Prostate gland (tissue), 2 donors: ENCODE results near the gene IL17A. TPM values are rescaled to one million over a fixed set of nuclear protein-coding genes. Genes with fewer than 3 reads are reported as not detected.
A peak's percentile ranks its signal among the peaks of the same experiment; 100 is the strongest.

ENCODE experiments used
- DNase-seq: peaks from one replicate; pipeline ENCODE4 v3.0.0-alpha.2; 2019; ENCODE audit warnings: low spot score
- H3K27ac ChIP-seq, 2 donors: fragments of 200-600 bp; sonication (generic); 2 replicates each; pipeline ENCODE4 v1.5.1; 2017 to 2019
- H3K27me3 ChIP-seq: fragments of 200-600 bp; sonication (generic); replicated peaks from 2 replicates; pipeline ENCODE4 v1.5.1; 2019; ENCODE audit not compliant: insufficient read depth
- H3K36me3 ChIP-seq, 2 donors: fragments of 200-600 bp; sonication (generic); 1 replicate in 1 of 2; 2 replicates in 1 of 2; pipeline versions ENCODE4 v1.5.1 to v1.8.1; 2017 to 2019
- H3K4me1 ChIP-seq: fragments of 200-600 bp; sonication (generic); replicated peaks from 2 replicates; pipeline ENCODE4 v1.5.1; 2019
- H3K4me3 ChIP-seq, 2 donors: fragments of 200-600 bp; sonication (generic); 2 replicates each; pipeline ENCODE4 v1.5.1; 2017 to 2019
- H3K9me3 ChIP-seq: fragments of 200-600 bp; sonication (generic); 2 replicates; pipeline ENCODE4 v1.5.1; 2017
- POLR2A ChIP-seq: fragments of 450-650 bp; IDR thresholded peaks from one replicate; pipeline ENCODE4 v1.6.1; 2016; ENCODE audit warnings: antibody characterized with exemption, mild to moderate bottlenecking
- POLR2AphosphoS5 ChIP-seq: sonication (generic); formaldehyde crosslinking; IDR thresholded peaks from one replicate; pipeline ENCODE4 v1.6.1; 2017; ENCODE audit warnings: antibody characterized with exemption
- WGBS: methylation state at CpG from one replicate; pipeline ENCODE4 v1.1.5; 2018; 5-methylcytosine and 5-hydroxymethylcytosine counted together
- intact Hi-C: fragments of 100-400 bp; cut with DNase I; formaldehyde crosslinking; loops from one replicate; pipeline ENCODE4 v1.14.2; 2022
- total RNA-seq, 2 donors: library from RNA; depleted of rRNA; stranded (reverse); fragments of >200 nt; gene quantifications; one replicate each; pipeline ENCODE4 v1.1.0, GENCODE V29; 2016
- TF ChIP-seq, protein P1 (sequence below), 4 experiments: fragments of 200-600 bp in 2 of 4; fragments of 450-650 bp in 2 of 4; sonication (generic) in 2 of 4; IDR thresholded peaks; 1 replicate in 3 of 4; 2 replicates in 1 of 4; pipeline ENCODE4 v1.5.1; 2016 to 2019; ENCODE audit warnings: antibody characterized with exemption in 4 of 4, mild to moderate bottlenecking in 2 of 4, moderate library complexity in 2 of 4

The IL17A gene
- total RNA-seq, 2 donors from 2014 or later: not detected

- no peaks in the 10 kb centered on the region for H3K36me3 ChIP-seq
- no peaks in the 10 kb centered on the region for H3K27me3 ChIP-seq
- H3K4me1 ChIP-seq: no peaks in the 10 kb centered on the region
- TF ChIP-seq POLR2A: no peak
- TF ChIP-seq, protein P1, sequence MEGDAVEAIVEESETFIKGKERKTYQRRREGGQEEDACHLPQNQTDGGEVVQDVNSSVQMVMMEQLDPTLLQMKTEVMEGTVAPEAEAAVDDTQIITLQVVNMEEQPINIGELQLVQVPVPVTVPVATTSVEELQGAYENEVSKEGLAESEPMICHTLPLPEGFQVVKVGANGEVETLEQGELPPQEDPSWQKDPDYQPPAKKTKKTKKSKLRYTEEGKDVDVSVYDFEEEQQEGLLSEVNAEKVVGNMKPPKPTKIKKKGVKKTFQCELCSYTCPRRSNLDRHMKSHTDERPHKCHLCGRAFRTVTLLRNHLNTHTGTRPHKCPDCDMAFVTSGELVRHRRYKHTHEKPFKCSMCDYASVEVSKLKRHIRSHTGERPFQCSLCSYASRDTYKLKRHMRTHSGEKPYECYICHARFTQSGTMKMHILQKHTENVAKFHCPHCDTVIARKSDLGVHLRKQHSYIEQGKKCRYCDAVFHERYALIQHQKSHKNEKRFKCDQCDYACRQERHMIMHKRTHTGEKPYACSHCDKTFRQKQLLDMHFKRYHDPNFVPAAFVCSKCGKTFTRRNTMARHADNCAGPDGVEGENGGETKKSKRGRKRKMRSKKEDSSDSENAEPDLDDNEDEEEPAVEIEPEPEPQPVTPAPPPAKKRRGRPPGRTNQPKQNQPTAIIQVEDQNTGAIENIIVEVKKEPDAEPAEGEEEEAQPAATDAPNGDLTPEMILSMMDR (IDR thresholded peaks at IDR 0.05): no peak
- TF ChIP-seq POLR2AphosphoS5: no peak
- WGBS: 58% methylated on average over 7 of the region's 7 CpGs
- no peak for DNase-seq
- intact Hi-C loops: no loop called here
- H3K9me3 ChIP-seq: no peaks in the 10 kb centered on the region
- no peak overlapping the region for H3K27ac ChIP-seq
- H3K4me3 ChIP-seq: no peak overlapping the region
These were observed 28.8 kb upstream of the IL17A start for GRCh38 chr6:52157301-52157941.

- intact Hi-C loops: loop anchor here (10.0 kb wide), 1 partner anchor 104 kb away; no protein-coding TSS in a partner anchor
- H3K27me3 ChIP-seq: peaks cover 6% of the 10 kb centered on the region
- DNase-seq: no peak
- H3K36me3 ChIP-seq: no peaks in the 10 kb centered on the region
- no peaks in the 10 kb centered on the region for H3K4me1 ChIP-seq
- 59% methylated on average over 4 of the region's 4 CpGs for WGBS
- TF ChIP-seq POLR2AphosphoS5 (no peak), POLR2A (no peak)
- TF ChIP-seq, protein P1 (IDR thresholded peaks at IDR 0.05): no peak
- no peak overlapping the region for H3K4me3 ChIP-seq
- no peak overlapping the region for H3K27ac ChIP-seq
- H3K9me3 ChIP-seq: no peaks in the 10 kb centered on the region
These were observed 25.6 kb upstream of the IL17A start for GRCh38 chr6:52160472-52161104.

GRCh38 chr6:52161689-52162438 lies 24.3 kb upstream of the IL17A start:
- intact Hi-C loops: loop anchor here (10.0 kb wide), 1 partner anchor 103 kb away; no protein-coding TSS in a partner anchor
- WGBS: 84% methylated on average over 3 of the region's 3 CpGs
- H3K9me3 ChIP-seq: no peaks in the 10 kb centered on the region
- no peaks in the 10 kb centered on the region for H3K4me1 ChIP-seq
- H3K36me3 ChIP-seq: no peaks in the 10 kb centered on the region
- peaks cover 6% of the 10 kb centered on the region for H3K27me3 ChIP-seq
- no peak for DNase-seq
- TF ChIP-seq POLR2A: no peak
- TF ChIP-seq, protein P1 (IDR thresholded peaks at IDR 0.05): no peak
- H3K4me3 ChIP-seq: no peak overlapping the region
- H3K27ac ChIP-seq: no peak overlapping the region

DNA sequence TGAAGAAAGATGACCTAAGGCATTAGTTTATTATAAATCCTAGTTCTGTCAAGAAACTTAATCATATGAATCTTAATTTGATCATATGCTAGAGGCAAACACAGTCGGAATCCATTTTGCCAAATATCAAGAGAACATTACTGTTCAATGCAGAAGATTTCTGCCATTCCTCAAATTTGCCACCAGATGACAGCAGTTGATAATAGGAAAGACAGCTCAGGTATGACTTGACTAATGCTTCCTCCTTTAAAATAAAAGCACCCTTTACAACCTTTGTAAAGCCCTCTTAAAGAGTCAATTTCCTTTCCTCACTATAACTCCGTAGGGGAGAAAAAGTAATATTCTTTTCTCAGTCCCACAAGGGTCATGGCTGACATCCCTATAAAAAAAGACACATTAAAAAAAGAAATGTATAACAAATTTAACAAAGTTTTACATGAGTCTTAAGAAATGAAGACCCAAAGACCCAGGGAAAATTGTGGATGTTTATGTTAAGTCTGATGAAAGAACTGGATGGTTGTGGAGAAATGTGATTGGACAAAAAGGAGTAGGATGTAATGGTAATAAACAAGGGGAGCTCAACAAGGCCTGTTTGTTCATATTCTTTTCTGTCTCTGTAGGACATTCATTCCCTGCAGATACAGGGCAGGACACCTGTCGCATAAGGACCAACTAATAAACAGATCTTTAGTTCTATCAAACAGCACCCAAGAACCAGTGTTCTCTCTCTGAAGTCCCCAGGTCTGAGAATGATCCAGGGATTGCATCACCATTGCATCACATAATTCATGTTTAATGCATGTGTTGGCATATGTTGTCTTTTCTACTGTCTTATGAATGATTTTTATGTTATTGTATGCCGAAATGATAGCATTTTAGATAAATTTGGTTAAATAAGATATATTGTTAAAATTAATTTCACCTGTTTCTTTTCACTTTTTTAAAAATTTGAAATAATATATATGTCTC lies 23.0 kb upstream of the IL17A start:
- Histone ChIP-seq H3K9me3 (no peaks in the 10 kb centered on the region), H3K27ac (no peak overlapping the region), H3K4me1 (no peaks in the 10 kb centered on the region), H3K4me3 (no peak overlapping the region), H3K27me3 (peaks cover 6% of the 10 kb centered on the region), H3K36me3 (no peaks in the 10 kb centered on the region)
- DNase-seq: no peak
- TF ChIP-seq, protein P1 (IDR thresholded peaks at IDR 0.05): peak in 3 of 4 experiments; percentile 30 to 67 (median 51)
- TF ChIP-seq POLR2AphosphoS5 (no peak), POLR2A (no peak)
- intact Hi-C loops: loop anchor here (10.0 kb wide), 1 partner anchor 102 kb away; no protein-coding TSS in a partner anchor
- 59% methylated on average over 4 of the region's 4 CpGs for WGBS
